SH-SY5Y (cell line): Measurements from ENCODE around the gene FOXJ3.

Source experiments
- GATA2 ChIP-seq: IDR thresholded peaks from 2 replicates; pipeline ENCODE4 v1.6.1; 2011; ENCODE audit warnings: mild to moderate bottlenecking, low read depth, low read length
- GATA3 ChIP-seq: IDR thresholded peaks from 2 replicates; pipeline ENCODE4 v1.6.1; 2011; ENCODE audit warnings: low read depth, mild to moderate bottlenecking, low read length, moderate library complexity

Gene FOXJ3

DNA sequence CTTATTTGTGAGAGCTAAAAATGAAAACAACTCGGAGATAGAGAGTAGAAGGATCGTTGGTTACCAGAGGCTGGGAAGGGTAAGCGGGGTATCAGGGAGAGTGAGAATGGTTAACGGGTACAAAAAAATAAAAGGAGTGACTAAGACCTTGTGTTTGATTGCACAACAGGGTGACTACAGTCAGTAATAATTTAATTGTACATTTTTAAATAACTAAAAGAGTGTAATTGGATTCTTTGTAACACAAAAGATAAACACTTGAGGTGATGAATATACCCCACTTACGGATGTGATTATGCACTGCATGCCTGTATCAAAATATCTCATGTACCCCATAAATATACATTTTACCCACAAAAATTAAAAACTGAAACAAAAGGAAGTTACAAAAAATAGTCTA, 29.4 kb downstream of the FOXJ3 start:
- TF ChIP-seq GATA2, result no peak

DNA sequence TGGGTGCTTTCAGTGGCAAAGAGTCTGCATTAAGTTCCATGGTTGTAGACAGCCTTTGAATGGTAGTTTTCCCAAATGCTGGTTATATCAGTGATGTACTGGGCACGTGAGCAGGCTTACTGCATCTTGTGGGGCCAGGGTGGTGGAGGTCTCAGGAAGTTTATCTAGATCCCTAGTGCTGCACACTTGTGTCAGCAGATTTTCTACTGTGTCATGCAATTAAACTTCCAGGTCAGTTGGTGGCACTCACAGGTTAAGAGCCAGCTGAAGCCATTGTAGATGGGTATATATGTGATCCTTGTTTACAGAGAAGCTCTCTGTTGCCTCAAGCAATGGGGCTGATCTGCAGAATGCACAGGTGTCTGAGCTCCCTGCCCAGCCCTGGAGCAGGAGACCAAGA, 33.0 kb downstream of the FOXJ3 start:
- TF ChIP-seq GATA2, result no peak
- no peak for TF ChIP-seq GATA3

DNA sequence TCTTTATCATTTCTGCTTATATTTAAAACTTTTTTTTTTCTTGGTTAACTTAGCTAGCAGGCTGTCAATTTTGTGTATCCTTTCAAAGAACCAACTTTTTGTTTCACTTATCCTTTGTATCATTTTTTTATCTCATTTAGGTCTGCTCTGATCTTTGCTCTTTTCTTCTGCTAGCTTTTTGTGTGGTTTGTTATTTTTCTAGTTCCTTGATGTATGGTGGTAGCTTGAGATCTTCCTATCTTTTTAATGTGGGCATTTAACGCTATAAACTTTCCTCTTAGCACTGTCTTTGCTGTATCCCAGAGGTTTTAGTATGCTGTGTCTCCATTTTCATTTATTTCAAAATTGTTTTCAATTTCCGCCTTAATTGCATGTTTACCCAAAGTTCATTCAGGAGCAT, 36.5 kb downstream of the FOXJ3 start:
- TF ChIP-seq GATA3 (no peak), GATA2 (no peak)

DNA sequence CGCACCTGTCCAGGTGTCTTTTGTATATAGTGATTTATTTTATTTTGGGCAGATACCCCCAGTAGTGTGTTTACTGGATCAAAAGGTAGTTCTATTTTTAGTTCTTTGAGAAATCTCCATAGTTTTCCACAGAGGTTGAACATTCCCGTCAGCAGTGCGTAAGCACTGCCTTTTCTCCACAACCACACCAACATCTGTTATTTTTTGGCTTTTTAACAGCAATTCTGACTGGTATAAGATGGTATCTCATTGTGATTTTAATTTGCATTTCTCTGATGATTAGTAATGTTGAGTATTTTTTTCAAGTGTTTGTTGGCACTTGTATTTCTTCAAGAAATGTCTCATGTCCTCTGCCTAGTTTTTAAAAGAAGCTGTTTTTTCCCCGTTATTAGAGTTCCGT, 39.2 kb downstream of the FOXJ3 start:
- TF ChIP-seq GATA2 (no peak), GATA3 (no peak)

DNA sequence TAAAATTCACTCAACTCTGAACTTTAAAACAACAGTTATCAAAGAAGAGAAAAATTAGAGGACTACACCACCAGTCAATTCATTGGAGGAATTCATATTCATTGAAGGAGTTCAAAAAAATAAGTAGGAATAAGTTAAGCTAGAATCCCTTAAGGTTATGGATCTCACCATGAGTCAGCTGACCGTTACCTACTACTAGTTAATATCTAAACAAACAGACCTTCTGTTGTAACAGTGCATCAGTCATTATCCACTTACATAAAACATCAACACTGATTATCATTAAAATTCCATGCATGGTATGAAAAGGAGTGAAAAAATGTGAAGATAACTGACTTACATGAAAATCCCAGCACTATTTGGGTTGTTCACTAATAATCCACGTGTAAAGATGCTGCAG, 44.9 kb downstream of the FOXJ3 start:
- no peak for TF ChIP-seq GATA3
- no peak for TF ChIP-seq GATA2

DNA sequence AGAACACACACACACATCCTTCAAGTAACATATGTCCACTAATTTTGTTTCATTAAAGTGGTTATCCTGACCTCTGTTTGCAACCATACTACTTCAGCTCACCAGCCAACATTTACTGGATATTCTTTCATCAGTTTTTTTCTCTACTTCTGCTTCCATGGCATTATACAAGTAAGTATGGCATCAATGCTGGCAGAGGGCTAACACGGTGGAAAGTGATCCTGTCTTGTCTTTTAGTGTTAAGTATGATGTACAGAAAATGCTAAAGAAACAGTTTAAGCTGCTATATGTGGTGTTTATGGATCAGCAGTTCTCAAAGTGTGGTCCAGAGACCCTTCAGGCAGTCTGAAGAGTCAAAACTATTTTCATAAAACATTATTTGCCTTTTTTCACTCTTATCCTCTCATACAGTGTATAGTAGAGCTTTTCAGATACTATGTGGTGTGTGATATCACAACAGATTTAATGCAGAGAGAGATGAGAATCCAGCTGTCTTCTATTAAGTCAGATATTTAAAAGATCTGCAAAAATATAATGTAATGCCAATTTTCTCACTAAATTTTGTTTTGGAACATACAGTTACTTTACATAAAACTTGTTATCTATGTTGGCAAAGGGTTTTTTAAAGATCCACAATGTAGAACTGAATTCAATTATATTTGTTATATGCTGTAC, 46.6 kb downstream of the FOXJ3 start:
- TF ChIP-seq GATA2 (no peak), GATA3 (no peak)

DNA sequence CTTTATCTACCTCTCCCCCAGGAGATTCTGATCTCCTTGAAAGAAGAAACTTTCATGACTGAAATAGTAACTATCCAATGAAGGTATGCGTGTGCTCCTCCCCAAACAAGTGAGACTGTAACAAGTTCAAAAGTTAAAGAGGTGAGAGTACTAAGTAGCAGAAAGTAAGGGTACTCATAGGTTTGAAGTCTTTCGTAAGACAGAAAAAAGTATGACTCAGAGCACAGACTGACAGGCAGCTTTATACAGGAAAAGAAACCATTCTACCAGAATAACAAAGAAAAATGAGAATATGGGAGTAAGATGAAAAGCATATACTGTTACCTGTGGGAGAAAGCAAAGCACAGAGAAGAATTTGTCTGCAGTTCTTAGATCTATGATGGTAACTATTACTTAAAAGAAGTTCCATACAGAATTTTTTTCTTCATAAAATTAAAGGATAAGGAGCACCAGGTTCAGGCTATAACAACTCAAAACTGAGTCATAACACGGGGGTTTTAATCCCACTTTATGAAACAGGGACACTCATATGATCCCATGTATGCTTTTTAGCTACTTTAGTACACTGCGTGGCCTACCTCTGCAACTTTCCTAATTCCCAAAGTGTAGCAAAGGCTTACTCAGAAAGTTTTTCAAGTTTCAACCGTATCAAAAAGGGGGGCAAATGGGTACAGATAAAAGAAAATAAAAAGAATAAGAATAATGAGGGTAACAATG, 52.0 kb downstream of the FOXJ3 start:
- TF ChIP-seq GATA3 (no peak), GATA2 (no peak)

DNA sequence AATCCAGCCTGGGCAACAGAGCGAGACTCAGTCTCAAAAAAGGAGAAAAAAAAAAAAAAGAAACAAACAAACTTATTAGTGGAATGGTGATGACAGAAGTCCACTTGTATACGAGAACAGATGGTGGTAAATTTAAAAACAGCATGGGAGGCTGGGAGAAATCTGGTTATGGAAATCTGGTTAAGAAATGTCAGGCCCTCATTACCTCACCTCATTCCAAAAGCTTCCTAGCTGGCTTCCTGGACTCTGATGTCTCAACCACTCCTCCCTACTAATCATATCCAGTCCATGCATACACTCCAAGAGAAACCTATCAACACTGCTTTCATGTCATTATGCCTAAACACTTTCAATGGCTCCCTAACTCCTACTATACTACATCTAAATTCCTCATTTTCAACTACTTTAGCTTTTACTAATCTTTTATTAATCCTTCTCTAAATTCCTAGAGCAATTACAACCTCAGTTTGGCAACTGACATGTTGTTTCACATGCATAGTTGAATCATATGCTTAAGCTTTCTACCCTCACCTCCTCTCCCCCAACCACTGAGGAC, 52.9 kb downstream of the FOXJ3 start:
- TF ChIP-seq GATA3, result no peak
- TF ChIP-seq GATA2, result no peak

DNA sequence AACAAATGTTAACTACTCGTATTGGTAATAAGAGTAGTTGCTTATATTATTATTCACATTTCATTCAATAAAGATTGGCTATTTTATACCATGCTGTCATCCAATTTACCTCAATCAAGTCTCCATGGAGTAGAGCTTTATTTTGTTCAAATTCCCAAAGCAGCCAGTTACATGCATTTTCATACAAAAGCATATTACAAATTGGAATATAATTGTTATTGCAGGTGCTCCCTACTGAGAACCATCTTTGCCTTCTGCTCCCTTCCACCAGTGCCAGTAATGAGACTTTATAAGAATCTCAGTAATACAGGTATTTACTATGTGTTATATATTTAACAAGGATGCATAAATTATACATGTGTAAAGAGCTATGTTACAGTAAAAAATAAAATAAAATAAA, 54.2 kb downstream of the FOXJ3 start:
- TF ChIP-seq GATA2, result no peak
- no peak for TF ChIP-seq GATA3

DNA sequence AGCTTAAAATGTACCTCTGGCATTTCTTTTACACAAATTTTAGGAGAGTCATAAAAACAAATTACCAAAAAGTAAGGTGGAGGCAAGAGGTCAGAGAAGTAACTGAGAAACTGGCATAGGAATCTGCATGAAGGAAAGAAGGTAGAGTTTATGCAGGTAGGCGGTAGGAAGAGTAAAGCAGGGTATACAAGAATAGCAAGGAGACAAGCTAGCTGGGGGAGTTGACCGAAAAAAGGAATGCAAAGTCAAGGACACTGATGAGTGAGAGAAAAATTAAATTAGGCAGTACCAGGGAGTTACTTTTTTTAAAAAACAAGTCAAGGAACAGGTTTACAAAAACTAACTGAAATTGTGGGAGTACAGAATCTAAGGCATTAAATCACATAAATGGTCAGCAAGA, 56.0 kb downstream of the FOXJ3 start:
- TF ChIP-seq GATA2, result no peak
- TF ChIP-seq GATA3, result no peak

DNA sequence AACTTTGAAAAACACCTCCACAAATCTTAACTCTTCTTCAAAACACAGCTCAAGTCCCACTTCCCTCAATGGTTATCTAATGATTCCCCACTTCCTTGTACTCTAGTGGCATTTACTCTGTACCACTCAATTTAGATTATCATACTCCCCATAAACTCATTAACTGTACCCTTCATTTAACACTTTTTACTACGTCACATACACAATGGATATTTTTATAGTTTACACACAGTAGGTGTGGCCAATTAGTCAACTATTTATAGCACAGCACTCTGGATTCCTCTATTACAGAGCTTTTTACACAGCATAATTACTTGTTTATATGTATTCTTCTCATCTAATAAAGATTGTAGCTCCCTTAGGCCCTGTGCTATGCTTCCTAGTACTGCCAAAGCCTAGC, 62.1 kb downstream of the FOXJ3 start:
- TF ChIP-seq GATA3 (no peak), GATA2 (no peak)

DNA sequence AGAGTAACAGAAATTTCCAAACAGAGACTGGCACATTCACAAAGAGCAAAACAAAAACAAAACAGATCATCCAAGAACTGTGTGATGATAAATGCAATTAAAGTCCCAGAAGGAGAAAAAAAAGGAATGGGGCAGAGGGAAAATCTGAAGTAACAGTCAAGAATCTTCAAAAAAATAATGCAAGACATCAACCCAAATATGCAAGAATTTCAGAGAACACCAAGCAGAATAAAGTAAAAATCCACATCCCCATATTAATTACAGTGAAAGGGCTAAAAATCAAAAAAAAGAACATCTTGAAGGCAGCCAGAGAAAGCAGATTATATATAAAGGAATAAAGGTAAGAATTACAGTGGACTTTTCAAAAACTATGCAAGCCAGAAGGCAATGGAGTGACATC, 67.1 kb downstream of the FOXJ3 start:
- TF ChIP-seq GATA2 (no peak), GATA3 (no peak)

DNA sequence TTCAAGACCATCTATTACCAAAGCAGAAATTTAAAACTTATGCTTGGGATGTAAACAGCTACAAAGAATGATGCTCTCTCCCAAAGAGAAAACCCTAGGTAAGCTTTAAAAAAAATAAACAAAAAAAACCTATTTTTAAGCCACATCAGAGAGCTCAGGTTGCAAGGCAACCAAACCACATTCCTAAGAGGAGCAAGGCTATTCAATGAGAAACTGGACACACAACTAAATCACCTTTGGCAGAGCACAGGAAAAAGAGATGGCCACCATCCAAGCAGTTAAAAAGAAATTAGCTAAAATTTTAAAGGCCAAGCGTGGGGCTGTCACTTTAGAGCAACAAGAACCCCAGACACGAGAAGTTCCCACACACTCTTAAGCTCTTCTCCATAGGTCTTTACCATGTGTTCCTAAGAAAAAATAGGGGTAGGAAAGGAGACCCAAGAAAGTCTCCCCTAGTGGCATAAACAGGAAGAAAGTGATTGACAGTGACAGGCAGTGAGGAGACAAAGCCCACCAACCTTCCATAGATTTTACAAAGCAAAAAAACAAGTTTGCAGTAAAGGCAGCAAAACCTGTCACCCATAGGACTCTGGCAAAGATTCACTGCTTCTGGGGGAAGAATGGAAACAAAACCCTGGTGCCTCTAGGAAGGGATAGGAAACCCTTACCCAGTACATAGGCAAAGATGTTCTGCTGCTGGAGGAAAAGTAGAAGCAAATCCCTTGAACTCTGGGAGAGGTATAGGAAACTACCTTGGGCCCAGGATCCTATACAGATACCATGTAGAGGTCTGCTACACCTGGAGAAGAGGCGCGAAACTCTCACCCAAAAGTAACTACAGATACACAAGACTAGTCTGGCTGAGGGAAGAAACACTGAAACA, 68.5 kb downstream of the FOXJ3 start:
- no peak for TF ChIP-seq GATA2
- no peak for TF ChIP-seq GATA3

DNA sequence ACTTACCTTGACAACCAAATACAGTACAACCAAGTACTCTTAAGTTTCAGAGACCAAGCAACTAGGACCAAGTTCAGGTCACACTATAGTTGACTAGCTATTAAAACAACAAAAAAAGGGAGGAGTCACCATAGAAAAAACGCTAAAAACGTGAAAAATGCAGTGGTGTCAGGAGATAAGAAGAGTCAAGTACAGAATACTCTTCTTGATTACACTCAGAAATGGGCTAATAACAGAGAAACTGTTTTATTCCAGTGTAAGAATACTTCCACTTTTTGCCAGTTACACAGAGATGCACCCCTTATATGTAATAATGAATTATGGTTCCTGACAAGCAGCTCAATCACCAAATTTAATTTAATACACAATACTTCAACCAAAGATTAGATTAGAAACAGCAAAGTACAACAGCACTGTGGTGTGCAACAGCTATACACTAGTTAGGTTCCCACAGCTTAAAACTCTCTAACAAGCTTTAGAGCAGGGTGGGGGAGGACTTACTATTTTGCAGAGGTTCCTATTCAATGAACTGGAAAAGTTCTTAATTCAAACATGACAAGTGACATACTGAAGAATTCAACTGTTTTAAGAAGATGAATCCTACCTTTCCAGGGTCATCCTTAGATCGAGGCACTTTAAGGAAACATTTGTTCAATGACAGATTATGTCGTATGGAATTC, 70.4 kb downstream of the FOXJ3 start:
- TF ChIP-seq GATA2 (no peak), GATA3 (no peak)
